Measurements from ENCODE around the gene VPS26A.
A peak's percentile ranks its signal among the peaks of the same experiment; 100 is the strongest.

The VPS26A gene

DNA sequence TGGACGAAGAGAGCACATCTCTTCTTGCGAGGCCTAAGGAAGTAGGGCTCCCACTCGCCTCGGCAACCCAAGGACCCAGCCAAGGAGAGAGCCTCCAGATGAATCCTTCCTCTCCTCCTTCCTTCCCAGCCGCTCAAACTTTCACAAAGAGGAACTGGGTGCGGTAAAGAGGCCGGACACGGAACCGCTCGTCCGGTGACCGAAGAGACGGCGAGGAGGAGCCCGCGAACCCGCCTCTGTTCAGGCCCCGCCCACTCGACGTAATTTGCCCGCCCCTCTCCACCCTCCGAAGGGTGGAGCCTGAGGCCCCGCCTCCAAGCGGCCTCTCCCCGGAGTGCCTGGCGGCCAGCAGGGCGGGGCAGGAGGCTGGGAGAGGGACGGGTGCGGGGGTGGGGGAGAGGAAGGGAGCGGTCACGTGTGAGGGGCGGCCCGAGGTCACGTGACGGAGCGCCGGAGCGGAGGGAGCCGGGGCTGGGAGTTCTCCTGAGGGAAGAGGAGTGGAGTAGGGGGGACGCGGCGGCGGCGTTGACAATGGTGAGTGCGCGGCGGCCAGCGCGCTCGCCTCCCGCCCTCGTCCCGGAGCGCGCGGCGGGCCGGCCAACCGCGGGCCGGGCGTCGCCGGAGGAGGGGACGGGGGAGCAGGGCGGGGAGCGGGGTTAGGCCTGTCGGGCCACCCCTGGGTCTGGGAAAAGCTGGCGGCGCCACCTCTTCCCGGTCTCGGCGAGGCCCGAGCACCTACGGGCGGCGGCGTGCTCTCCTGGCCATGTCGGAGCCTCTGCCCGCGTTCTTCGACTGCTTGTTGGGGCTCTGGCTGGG, at the start of gene VPS26A:
TSS of gene VPS26A (plus strand) at position 432 of the 816 bp plus-strand sequence. CDS start at position 532, 100 bp downstream.
- DNase-seq = peak; percentile 100

DNA sequence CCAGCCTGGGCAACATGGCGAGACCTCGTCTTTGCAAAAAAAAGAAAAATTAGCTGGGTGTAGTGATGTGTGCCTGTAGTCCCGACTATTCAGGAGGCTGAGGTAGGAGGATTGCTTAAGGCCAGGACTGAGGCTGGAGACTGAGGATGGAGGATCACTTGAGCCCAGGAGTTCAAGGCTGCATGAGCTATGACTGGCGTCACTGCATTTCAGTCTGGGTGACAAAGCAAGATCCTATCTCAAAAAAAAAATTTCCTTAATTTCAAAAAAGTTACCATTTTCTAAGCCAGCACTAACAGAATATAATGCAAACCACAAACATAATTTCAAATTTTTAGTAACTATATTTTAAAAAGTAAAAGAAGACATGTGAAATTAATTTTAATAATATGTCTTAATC, 49.4 kb upstream of the VPS26A start:
- no peak for DNase-seq

DNA sequence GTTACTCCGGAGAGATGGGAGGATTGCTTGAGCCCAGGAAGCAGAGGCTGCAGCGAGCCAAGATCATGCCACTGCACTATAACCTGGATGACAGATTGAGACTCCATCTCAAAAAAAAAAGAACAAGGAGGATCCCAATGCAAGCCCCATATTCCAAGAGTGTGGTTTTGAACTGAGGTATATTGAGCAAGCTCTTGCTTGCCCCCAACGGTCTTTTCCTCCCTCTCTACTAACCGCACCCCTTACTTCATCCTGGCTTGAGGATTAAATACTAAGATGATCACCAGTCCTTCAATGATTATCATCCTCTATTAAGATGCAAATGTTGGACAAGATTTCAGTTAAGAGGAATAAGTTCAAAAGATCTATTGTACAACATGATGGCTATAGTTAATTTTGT, 48.5 kb upstream of the VPS26A start:
- no peak for DNase-seq

DNA sequence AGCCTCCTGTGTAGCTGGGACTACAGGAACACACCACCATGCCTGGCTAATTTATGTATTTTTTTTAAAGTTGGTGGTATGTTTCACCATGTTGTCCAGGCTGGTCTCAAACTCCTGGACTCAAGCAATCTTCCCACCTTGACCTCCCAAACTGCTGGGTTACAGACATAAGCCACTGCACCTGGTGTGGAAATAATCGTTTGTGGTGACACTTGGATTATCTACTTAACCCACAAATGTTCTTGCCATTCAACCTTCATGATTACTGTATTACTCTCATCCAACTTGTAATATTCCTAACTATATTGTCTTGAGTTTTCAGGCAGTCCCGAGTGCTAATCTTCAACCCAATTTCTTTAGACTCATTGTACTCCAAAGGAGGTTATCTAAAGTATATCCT, 45.7 kb upstream of the VPS26A start:
- no peak for DNase-seq

DNA sequence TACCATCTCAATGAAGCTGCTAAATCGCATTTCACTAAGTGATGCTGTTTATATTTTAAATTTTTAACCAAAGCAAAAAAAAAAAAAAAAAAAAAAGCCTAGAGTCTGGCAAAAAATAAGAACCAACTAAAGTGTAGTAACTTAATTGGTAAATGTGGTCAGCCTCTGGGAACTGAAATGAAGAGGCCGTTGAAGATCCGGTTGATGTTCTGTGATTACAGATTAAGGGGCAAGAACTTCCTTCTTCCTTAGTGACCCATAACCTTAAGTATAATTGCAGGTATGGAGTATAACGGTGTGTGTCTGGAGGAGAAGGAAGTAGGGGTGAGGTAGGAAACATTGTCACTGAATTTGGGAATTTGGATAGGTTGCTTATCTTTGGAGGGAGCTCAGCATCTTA, 43.8 kb upstream of the VPS26A start:
- DNase-seq = no peak

DNA sequence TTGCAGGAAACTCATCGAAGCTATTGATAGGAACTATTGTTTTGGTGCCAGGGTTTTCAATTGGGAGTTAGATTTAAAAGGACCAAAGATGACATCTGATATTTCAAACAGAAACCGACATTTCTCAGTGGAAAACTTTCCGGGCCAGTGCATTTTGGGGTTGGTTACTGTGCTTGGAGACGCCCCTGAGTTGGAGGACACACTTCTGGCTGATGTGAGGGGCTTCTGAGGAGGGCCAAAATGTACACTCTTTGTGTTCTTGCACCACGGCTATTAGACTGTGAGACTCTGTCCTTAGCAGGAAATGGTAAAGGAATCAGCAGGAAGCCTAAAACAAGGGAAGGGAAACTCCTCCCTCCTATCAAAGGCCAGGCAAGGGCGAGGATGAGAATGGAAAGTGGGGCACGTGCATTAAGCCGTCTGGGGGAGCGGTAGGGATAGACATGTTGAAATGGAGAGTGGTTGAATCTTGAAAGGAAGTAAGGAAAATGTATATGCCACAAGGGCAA, 37.9 kb upstream of the VPS26A start:
- DNase-seq = no peak

DNA sequence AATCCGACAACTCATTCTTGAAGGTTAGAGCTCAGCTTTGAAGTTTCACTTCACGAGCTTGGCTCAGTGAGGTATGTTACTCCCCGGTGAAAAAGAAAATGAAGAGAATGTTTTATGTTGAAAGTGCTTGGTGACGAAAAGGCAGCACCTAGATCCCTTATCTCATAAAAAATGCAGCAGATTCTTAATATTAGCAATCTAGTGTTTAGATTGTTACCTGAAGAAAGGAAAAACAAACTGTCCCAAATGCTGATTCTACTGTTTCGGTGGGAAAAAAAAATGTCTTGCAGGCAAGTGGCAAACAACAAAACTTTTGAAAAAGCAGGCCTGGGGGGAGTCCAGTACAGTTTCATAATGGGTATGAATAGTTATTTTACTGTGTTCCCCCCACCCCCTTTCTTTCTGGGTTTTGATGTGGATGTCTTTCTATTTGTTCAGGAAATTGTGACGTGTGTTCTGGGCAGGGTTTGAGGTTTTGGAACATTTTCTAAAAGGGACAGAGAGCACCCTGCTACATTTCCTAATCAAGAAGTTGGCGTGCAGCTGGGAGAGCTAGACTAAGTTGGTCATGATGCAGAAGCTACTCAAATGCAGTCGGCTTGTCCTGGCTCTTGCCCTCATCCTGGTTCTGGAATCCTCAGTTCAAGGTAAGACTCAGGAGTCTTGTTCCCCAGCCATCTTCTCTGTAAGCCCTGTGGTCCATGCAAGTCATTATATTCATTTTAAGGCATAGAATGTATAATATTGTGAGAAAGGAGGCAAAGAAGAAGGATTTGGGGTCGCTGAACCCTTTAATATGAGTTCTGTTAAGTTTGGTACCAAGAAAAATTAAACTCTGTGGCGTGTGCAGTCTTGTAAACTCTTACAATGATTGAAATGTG, 36.1 kb upstream of the VPS26A start, which contains the start of gene SRGN:
TSS of gene SRGN (plus strand) at position 514 of the 881 bp plus-strand sequence. CDS start at position 569, 55 bp downstream.
- DNase-seq = no peak

DNA sequence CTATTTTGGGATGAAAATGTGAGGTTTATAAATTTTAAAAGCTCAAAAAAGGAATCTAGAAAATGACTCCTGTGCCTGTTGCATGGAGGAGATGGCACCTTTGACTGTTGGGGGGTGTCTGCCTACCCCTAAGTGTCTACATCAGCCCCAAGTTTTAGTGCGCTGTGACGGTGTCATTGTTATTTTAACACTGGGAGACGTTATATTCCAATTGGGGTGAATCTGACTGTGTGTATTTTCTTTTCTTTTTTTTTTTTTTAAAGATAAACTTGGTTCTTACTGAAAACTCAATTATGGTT, 35.6 kb upstream of the VPS26A start:
- no peak for DNase-seq

DNA sequence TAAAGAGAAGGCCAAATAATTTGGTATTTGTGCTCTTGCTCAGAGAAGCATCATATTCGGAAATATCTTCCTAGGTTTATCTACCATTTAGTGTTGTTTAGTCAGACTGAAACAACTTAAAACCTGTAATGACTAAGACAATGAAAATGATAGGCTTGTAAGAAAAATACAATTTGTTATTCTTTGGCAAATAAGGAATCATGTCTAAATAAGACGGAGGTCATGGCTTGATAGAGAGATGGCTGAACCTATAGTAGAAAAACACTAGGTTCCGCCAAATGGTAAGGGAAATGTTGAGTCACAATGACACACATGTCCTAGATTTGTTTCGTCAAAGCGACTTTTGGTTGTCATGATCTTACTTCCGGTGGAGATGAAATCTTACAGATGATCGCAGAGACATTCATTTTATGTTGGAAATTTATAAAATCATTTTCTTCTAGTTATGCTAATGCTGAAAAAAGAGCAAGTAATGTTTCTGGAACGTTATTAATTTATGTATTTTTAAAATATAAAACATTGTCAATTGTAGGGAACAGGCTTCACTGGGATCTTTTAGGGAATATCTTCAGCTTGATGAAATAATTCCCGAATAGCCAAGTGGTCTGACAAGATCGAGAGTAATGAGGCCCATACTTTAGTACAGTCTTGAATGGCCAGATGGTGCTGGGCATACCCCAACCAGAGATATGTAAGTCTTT, 35.0 kb upstream of the VPS26A start:
- DNase-seq = no peak

DNA sequence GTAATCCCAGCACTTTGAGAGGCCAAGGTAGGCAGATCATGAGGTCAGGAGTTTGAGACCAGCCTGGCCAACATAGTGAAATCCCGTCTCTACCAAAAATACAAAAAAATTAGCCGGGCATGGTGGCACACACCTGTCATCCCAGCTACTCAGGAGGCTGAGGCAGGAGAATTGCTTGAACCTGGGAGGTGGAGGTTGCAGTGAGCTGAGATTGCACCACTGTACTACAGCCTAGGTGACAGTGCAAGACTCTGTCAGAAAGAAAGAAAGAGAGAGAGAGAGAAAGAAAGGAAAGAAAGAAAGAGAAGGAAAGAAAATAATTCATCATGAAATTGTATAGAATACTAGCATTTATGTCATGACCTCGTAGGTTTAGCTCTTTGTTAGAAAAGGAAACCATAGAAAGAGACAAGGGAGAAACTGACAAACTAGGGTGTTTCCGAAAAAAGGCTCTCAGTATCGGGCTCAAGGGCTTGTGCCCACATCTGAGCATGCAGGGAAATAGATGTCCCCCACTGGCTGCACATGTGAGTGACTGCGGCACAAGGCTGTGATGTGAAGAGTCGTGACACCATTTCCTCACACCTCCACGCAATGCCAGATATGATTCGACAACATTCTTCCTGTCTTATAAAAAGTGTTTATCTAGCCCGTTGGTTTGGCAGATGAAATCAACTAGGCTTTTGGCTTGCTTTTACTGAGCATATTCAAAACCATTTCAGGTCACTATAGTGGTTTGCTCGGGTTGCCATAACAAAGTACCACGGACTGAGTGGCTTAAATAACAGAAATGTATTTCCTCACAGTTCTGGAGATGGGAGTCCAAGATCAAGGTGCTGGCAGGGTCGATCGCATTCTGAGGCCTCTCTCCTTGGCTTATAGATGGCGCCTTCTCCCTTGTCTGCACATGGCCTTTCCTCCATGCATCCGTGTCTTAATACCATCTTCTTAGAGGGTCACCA, 34.1 kb upstream of the VPS26A start:
- no peak for DNase-seq

DNA sequence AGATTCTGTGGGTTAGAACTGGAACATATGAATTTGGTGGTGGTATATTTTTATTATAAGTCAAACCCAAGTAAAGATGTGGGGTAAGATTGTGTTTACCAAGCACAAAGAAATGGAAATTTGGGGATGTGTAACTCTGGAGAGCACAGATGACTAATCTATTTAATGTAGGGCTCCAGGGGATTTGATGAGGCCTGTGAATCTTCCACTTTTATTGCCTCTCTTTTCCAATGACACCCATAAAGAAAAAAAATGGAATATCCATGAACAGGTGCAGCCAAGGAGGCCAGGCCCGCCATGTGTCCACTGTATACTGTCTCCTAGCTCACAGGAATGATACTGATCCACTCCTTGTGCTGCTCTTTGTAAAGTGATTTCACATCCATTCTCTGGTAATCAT, 33.3 kb upstream of the VPS26A start:
- no peak for DNase-seq

DNA sequence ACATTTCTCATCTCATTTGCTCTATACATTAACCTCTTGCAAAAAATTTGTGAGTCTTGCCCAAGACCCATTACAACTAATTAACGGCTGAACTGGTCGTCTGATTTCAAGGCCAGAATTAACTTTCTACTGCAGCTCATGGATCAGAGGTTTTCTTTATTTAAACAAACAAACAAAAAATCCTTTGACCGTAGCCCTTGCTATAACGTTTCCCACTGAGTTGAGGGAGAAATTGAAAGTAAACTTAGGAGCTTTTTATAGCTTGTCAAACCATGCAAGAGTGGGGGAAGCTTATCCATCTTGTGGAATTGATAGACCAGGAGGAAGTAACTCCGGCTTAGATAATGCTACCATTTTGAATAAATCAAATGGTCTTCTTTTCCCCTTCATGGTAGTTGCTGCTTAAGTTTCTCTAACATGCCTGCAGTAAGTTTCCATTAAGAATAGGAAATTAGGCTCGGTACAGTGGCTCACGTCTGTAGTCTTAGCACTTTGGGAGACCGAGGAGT, 32.8 kb upstream of the VPS26A start:
- DNase-seq = no peak

DNA sequence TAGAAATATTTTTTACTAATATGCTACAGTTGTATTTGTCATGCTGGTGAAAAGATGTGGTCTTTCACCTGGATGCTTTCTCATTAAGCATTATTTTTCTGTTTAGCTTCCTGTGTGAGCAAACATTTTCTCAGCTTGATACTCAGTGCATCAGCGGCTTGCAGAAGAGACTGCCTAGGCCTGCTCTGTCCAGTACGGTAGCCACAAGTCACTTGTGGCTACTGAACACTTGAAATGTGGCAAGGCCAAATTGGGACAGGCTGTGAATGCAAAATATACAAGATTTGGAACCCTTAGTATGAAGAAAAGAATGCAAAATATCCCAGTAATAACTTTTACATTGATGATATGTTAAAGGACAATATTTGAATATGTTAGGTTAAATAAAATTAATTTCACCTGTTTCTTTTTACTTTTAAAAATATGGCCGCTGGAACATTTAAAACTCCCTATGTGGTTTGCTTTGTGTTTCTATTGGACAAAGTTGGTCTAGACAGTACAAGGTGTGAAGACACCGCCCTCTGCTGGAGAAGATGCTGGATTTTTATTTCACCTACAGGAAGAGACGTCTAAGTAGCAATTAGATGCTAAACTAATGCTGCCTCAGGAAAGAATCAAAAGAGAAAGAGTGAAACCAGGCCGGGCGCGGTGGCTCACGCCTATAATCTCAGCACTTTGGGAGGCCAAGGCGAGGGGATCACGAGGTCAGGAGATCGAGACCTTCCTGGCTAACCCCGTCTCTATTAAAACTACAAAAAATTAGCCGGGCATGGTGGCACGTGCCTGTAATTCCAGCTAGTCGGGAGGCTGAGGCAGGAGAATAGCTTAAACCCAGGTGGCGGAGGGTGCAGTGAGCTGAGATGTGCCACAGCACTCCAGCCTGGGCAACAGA, 30.8 kb upstream of the VPS26A start:
- peak; percentile 83 for DNase-seq

DNA sequence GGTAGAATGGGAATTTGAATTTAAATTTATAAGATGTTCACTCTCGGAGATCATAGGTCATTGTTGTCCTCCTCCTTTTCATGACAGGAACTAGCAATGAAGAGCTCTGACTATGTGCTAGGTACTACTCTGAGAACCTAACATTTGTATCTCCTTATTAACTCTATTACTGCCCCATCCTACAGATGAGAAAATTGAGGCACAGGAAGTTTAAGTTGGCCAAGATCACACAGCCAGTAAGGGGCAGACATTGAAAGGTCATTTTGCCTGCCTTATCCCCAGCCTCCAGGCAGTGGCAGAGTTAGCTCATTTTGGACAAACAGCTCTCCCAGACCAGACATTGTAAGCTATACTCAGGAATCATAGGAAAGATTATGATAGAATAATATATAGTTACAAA, 30.0 kb upstream of the VPS26A start:
- DNase-seq = no peak

DNA sequence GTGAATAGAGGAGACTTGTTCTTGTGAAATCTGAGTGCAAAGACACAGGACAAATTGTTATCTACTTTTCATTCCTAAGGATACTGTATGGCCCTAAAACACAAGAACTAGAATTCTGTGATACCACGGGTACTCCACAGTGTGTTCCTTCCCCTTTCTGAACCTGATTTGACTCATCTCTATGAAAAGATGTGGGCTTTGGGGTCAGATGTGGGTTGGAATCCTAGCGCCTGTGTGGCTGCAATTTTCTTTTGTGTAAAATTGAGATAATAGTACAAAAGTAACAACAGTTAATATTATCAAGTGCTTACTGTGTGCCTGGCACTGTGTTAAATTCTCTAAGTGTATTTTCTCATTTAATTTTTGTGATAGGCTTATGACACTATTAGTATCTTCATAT, 27.9 kb upstream of the VPS26A start:
- DNase-seq = no peak

DNA sequence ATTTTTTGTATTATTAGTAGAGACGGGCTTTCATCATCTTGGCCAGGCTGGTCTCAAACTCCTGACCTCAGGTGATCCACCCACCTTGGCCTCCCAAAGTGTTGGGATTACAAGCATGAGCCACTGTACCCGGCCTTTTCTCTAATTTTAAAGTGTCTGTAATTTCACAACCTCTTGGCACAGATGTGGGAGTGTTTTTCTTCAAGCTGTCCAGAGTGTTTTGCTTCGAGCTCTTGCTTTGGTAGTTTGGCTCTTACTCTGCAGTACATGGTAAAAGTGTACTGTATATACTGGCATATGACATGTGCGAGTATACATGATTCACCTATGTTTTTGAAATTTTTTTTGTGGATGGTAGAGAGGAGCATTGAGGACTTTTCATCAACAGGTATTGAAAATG, 26.2 kb upstream of the VPS26A start:
- DNase-seq = no peak

DNA sequence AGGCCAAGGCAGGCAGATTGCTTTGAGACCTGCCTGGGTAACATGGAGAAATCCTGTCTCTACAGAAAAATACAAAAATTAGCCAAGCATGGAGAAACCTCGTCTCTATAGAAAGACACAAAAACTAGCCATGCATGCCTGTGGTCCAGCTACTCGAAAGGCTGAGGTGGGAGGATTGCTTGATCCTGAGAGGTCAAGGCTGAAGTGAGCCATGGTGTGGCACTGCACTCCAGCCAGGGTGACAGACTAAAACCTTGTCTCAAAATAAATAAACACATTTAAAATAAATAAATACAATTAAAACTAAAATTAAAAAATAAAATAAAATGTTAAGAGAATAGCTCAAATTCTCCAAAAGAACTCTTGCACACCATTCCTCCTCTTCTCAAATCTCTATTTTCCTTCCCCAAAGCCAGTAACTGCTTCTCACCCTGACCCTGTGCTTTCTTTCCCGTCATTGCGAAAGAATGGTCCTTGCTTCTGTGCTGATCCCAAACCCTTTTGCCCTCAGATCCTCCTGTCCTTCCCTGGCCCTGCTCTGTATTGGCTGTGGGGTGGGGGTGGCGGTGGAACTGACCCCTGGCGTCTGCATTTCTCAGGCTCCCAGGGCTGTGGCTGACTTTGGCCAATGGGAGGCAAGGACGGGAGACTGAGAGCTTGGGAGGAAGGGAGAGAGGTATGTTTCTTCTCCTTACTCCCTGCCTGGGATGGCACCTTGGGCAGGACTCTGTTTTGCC, 23.7 kb upstream of the VPS26A start:
- DNase-seq = no peak

DNA sequence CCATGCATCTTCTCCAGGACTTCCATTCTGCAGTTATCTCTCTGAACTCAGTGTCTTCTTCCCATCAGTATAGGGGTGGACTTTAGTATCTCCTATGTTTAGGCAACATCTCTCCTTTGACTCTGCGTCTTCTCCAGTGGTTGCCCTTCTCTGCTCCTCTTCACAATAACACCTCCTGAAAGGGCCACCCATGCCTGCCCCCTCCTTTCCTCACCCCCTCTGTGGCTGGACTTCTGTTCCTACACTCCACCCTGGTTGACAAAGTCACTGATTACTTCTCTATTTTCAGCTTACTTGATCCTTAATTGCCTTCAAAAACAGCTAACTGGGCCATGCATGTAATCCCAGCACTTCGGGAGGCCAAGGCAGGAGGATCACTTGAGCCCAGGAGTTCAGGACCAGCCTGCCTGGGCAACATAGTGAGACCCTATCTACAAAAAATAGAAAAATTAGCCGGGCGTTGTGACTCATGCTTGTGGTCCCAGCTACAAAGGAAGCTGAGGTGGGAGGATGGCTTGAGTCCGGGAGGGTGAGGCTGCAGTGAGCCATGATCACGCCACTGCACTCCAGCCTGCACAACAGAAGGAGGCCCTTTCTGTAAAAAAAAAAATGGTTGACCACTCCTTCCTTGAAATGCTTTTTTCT, 22.4 kb upstream of the VPS26A start:
- DNase-seq = no peak

DNA sequence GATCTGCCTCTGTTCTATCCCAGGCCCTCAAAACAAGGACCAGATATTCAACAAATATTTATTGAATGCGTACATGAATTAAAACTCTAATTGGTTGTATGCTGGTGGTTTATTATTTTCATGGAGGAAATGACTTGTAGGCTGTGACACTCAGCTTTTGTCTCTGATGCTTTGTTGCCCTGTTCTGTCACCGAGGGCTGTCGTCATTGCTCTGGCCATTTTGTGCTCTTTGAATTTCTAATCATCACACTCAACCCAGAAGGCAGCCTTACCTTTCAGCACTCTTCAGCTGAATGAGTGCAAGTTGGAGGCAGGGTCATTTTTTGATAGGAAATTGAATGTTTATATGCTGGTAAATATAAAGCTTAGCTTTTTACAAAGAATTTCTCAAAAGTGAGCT, 21.5 kb upstream of the VPS26A start:
- DNase-seq = no peak

DNA sequence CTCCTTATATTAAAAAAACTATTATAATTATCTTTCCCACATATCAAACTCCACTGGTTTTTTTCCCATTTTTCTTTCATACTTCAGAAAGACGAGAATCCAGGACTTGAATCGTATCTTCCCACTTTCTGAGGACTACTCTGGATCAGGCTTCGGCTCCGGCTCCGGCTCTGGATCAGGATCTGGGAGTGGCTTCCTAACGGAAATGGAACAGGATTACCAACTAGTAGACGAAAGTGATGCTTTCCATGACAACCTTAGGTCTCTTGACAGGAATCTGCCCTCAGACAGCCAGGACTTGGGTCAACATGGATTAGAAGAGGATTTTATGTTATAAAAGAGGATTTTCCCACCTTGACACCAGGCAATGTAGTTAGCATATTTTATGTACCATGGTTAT, 20.2 kb upstream of the VPS26A start:
- no peak for DNase-seq

Data from islet precursor cell (in vitro differentiated cells).